Stimulated activated CD4-positive, alpha-beta T cell treated with anti-CD3 and anti-CD28 coated beads, Interleukin-15, amount 100 ng/mL, for 1 hour (primary cell): Measurements from ENCODE around the gene OSTC.

ENCODE experiments used
- DNase-seq, 2 donors: peaks; one replicate each; pipeline ENCODE4 v3.0.0-alpha.2; 2020; ENCODE audit warnings: low read depth in 1 of 2, low spot score in 1 of 2

OSTC gene

GRCh38 chr4:108650212-108651013, at the start of gene OSTC:
Gene OSTC, plus strand, starts transcription at chr4:108650599. Its CDS starts 57 bp downstream, at chr4:108650656.
- peak; percentile 82 to 89 for DNase-seq

- no peak for DNase-seq
Measured at GRCh38 chr4:108601106-108601505, 49.3 kb upstream of the OSTC start.

- DNase-seq, result no peak
Measured at GRCh38 chr4:108601532-108601931, 48.9 kb upstream of the OSTC start.

- no peak for DNase-seq
Measured at GRCh38 chr4:108602163-108602562, 48.2 kb upstream of the OSTC start.

- DNase-seq, result no peak
Measured at GRCh38 chr4:108607079-108607815, 43.2 kb upstream of the OSTC start.

- DNase-seq, result no peak
Measured at GRCh38 chr4:108611365-108611764, 39.0 kb upstream of the OSTC start.

- no peak for DNase-seq
Measured at GRCh38 chr4:108612365-108612764, 38.0 kb upstream of the OSTC start.

GRCh38 chr4:108619372-108620100, 30.9 kb upstream of the OSTC start:
- DNase-seq, result no peak

- peak; percentile 83 to 88 for DNase-seq
Measured at GRCh38 chr4:108620101-108620932, 30.1 kb upstream of the OSTC start, which contains the start of gene RPL34. Gene RPL34, plus strand, starts transcription at chr4:108620576. Its CDS starts 1,384 bp downstream, at chr4:108621960.

GRCh38 chr4:108620933-108621905, 29.2 kb upstream of the OSTC start:
- DNase-seq, result no peak

GRCh38 chr4:108622022-108622421, 28.4 kb upstream of the OSTC start:
- DNase-seq, result no peak

GRCh38 chr4:108622828-108623227, 27.6 kb upstream of the OSTC start:
- no peak for DNase-seq

- DNase-seq, result no peak
Measured at GRCh38 chr4:108624263-108625056, 25.9 kb upstream of the OSTC start.

GRCh38 chr4:108626056-108626455, 24.3 kb upstream of the OSTC start:
- no peak for DNase-seq

GRCh38 chr4:108628411-108628810, 22.0 kb upstream of the OSTC start:
- DNase-seq, result no peak

GRCh38 chr4:108635070-108635655, 15.2 kb upstream of the OSTC start:
- DNase-seq, result no peak

GRCh38 chr4:108636246-108636645, 14.2 kb upstream of the OSTC start:
- no peak for DNase-seq

GRCh38 chr4:108637856-108638255, 12.5 kb upstream of the OSTC start:
- DNase-seq, result no peak
